NCI-H1930 (cell line): ENCODE measurements around the gene RPS27L.

Experiments used
- DNase-seq, 2 experiments: peaks; one replicate each; lab custom pipeline; 2025; lab: John Stamatoyannopoulos, UW

RPS27L gene

GRCh38 chr15:63188247-63188925 is 31.1 kb upstream of the RPS27L start:
- no peak for DNase-seq

GRCh38 chr15:63187589-63188226 is 30.4 kb upstream of the RPS27L start:
- DNase-seq, result no peak

GRCh38 chr15:63186065-63186464 is 28.8 kb upstream of the RPS27L start:
- DNase-seq, result no peak

- no peak for DNase-seq
Measured at GRCh38 chr15:63185206-63185605, 27.9 kb upstream of the RPS27L start.

- no peak for DNase-seq
Measured at GRCh38 chr15:63181648-63182047, 24.4 kb upstream of the RPS27L start.

- DNase-seq, result no peak
Measured at GRCh38 chr15:63180746-63181145, 23.5 kb upstream of the RPS27L start.

GRCh38 chr15:63178034-63178433 is 20.8 kb upstream of the RPS27L start:
- no peak for DNase-seq

- no peak for DNase-seq
Measured at GRCh38 chr15:63176302-63176701, 19.0 kb upstream of the RPS27L start.

GRCh38 chr15:63172851-63173451 is 15.7 kb upstream of the RPS27L start:
- no peak for DNase-seq

GRCh38 chr15:63172376-63172775 is 15.1 kb upstream of the RPS27L start:
- no peak for DNase-seq

GRCh38 chr15:63169788-63170187 is 12.5 kb upstream of the RPS27L start:
- no peak for DNase-seq

GRCh38 chr15:63166219-63166618 is 8.9 kb upstream of the RPS27L start:
- no peak for DNase-seq

- no peak for DNase-seq
Measured at GRCh38 chr15:63165166-63165859, 8.0 kb upstream of the RPS27L start.

- DNase-seq, result no peak
Measured at GRCh38 chr15:63163217-63163616, 5.9 kb upstream of the RPS27L start.

- no peak for DNase-seq
Measured at GRCh38 chr15:63160638-63161037, 3.4 kb upstream of the RPS27L start.

- no peak for DNase-seq
Measured at GRCh38 chr15:63157891-63158431, 684 bp upstream of the RPS27L start.

GRCh38 chr15:63156755-63157117 is 541 bp downstream of the RPS27L start:
- DNase-seq, result no peak

- DNase-seq, result no peak
Measured at GRCh38 chr15:63156086-63156710, 1.1 kb downstream of the RPS27L start.

- no peak for DNase-seq
Measured at GRCh38 chr15:63155486-63155885, 1.8 kb downstream of the RPS27L start.

- no peak for DNase-seq
Measured at GRCh38 chr15:63151665-63152064, 5.6 kb downstream of the RPS27L start.

- no peak for DNase-seq
Measured at GRCh38 chr15:63146684-63147083, 10.6 kb downstream of the RPS27L start.

- DNase-seq, result no peak
Measured at GRCh38 chr15:63145426-63145825, 11.9 kb downstream of the RPS27L start.
